Measurements from ENCODE around the gene NISCH. TPM values are rescaled to one million over a fixed set of nuclear protein-coding genes. Genes with fewer than 3 reads are reported as not detected.
A peak's percentile ranks its signal among the peaks of the same experiment; 100 is the strongest.

The NISCH gene
- total and polyA plus RNA-seq, 3 donors from 2014 or later, result 166 to 327 (median 315) TPM

- no peaks in the 10 kb centered on the region for H3K36me3 ChIP-seq (ENCODE audit: low read depth, missing control alignments)
- no peaks in the 10 kb centered on the region for H3K27me3 ChIP-seq
- TF ChIP-seq POLR2A (IDR thresholded peaks at IDR 0.05) (no peak), CTCF (IDR thresholded peaks at IDR 0.05) (peak; percentile 60 to 73 (median 68))
- intact Hi-C loops (cut with DNase I; ENCODE audit: low total_unique reads), result no loop called here
- peaks cover 16% of the 10 kb centered on the region for H3K4me1 ChIP-seq
- H3K4me3 ChIP-seq, result no peak overlapping the region
- no peaks in the 10 kb centered on the region for H3K9me3 ChIP-seq
- DNase-seq, result peak; percentile 86
- H3K27ac ChIP-seq, result no peak overlapping the region
- 33 to 49% methylated on average over 7 of the region's 7 CpGs for WGBS, 2 donors
Observed at GRCh38 chr3:52428151-52429005, 27.0 kb upstream of the NISCH start.

- TF ChIP-seq POLR2A (IDR thresholded peaks at IDR 0.05), result no peak
- no peak for TF ChIP-seq CTCF (IDR thresholded peaks at IDR 0.05)
- H3K36me3 ChIP-seq (ENCODE audit: low read depth, missing control alignments), result no peaks in the 10 kb centered on the region
- no peaks in the 10 kb centered on the region for H3K27me3 ChIP-seq
- no peaks in the 10 kb centered on the region for H3K9me3 ChIP-seq
- peaks cover 20% of the 10 kb centered on the region for H3K4me1 ChIP-seq
- H3K27ac ChIP-seq, result no peak overlapping the region
- intact Hi-C loops (cut with DNase I; ENCODE audit: low total_unique reads), result no loop called here
- no peak overlapping the region for H3K4me3 ChIP-seq
- DNase-seq, result no peak
- WGBS, 2 donors, result 49 to 66% methylated on average over 2 to 3 of the region's 3 CpGs
Observed at GRCh38 chr3:52429031-52429430, 26.4 kb upstream of the NISCH start.

- intact Hi-C loops (cut with DNase I; ENCODE audit: low total_unique reads), result no loop called here
- 84 to 90% methylated on average over 5 to 7 of the region's 7 CpGs for WGBS, 2 donors
- TF ChIP-seq POLR2A (IDR thresholded peaks at IDR 0.05) (no peak), CTCF (IDR thresholded peaks at IDR 0.05) (no peak)
- H3K4me1 ChIP-seq, result peaks cover 20% of the 10 kb centered on the region
- no peak for DNase-seq
- no peak overlapping the region for H3K4me3 ChIP-seq
- H3K27me3 ChIP-seq, result no peaks in the 10 kb centered on the region
- H3K36me3 ChIP-seq (ENCODE audit: low read depth, missing control alignments), result no peaks in the 10 kb centered on the region
- H3K27ac ChIP-seq, result no peak overlapping the region
- H3K9me3 ChIP-seq, result no peaks in the 10 kb centered on the region
Observed at GRCh38 chr3:52429779-52430415, 25.5 kb upstream of the NISCH start.

GRCh38 chr3:52430416-52430810 lies 25.0 kb upstream of the NISCH start:
- intact Hi-C loops (cut with DNase I; ENCODE audit: low total_unique reads), result no loop called here
- TF ChIP-seq CTCF (IDR thresholded peaks at IDR 0.05) (no peak), POLR2A (IDR thresholded peaks at IDR 0.05) (no peak)
- no peak overlapping the region for H3K4me3 ChIP-seq
- WGBS, 2 donors, result 87 to 98% methylated on average over 9 of the region's 9 CpGs
- no peaks in the 10 kb centered on the region for H3K9me3 ChIP-seq
- peaks cover 20% of the 10 kb centered on the region for H3K4me1 ChIP-seq
- no peaks in the 10 kb centered on the region for H3K27me3 ChIP-seq
- no peak for DNase-seq
- no peaks in the 10 kb centered on the region for H3K36me3 ChIP-seq (ENCODE audit: low read depth, missing control alignments)
- no peak overlapping the region for H3K27ac ChIP-seq

Data from testis (tissue), 3 donors.